Karpas-422 (cell line): ENCODE data around the gene PPP2R2D. TPM values are rescaled to one million over a fixed set of nuclear protein-coding genes. Genes with fewer than 3 reads are reported as not detected.
A peak's percentile ranks its signal among the peaks of the same experiment; 100 is the strongest.

Experiments
- DNase-seq: peaks from one replicate; pipeline ENCODE4 v3.0.0-alpha.2; 2015
- H2AFZ ChIP-seq: fragments of 200-600 bp; sonication (generic); 2 replicates; pipeline ENCODE4 v1.6.1; 2014; ENCODE audit warnings: antibody characterized with exemption, low read length, mixed read lengths
- H3K27ac ChIP-seq: fragments of 200-600 bp; sonication (generic); 2 replicates; pipeline ENCODE4 v1.5.1; 2014; ENCODE audit warnings: mild to moderate bottlenecking, low read length, moderate library complexity
- H3K27me3 ChIP-seq: fragments of 200-600 bp; sonication (generic); 2 replicates; pipeline ENCODE4 v1.6.1; 2014; ENCODE audit warnings: low read length, mixed read lengths
- H3K36me3 ChIP-seq: fragments of 200-600 bp; sonication (generic); 2 replicates; pipeline ENCODE4 v1.6.1; 2014; ENCODE audit warnings: low read length, mixed read lengths; ENCODE audit not compliant: insufficient read depth
- H3K4me1 ChIP-seq: fragments of 200-600 bp; sonication (generic); 2 replicates; pipeline ENCODE4 v1.6.1; 2014; ENCODE audit warnings: mild to moderate bottlenecking, low read length, mixed read lengths
- H3K4me2 ChIP-seq: fragments of 200-600 bp; sonication (generic); 2 replicates; pipeline ENCODE4 v1.6.1; 2014; ENCODE audit warnings: low read length, low read depth, mild to moderate bottlenecking; ENCODE audit not compliant: poor library complexity, severe bottlenecking
- H3K4me3 ChIP-seq: fragments of 200-600 bp; sonication (generic); 2 replicates; pipeline ENCODE4 v1.5.1; 2014; ENCODE audit warnings: mild to moderate bottlenecking, antibody characterized with exemption, low read length, mixed read lengths
- H3K79me2 ChIP-seq: fragments of 200-600 bp; sonication (generic); 2 replicates; pipeline ENCODE4 v1.6.1; 2014; ENCODE audit warnings: mild to moderate bottlenecking, low read length, mixed read lengths
- H3K9ac ChIP-seq: fragments of 200-600 bp; sonication (generic); 2 replicates; pipeline ENCODE4 v1.6.0; 2014; ENCODE audit warnings: low read length
- H3K9me2 ChIP-seq: fragments of 200-600 bp; sonication (generic), shearing (Covaris generic); replicated peaks from 2 replicates; pipeline ENCODE4 v1.6.0; 2014; ENCODE audit warnings: mild to moderate bottlenecking, low read length, moderate library complexity; ENCODE audit not compliant: insufficient read depth
- H3K9me3 ChIP-seq: fragments of 300-700, 200-600 bp; sonication (generic); 2 replicates; pipeline ENCODE4 v1.6.1; 2014; ENCODE audit warnings: low read length, mixed read lengths
- H4K20me1 ChIP-seq: fragments of 200-600 bp; sonication (generic); 2 replicates; pipeline ENCODE4 v1.6.1; 2014; ENCODE audit warnings: mild to moderate bottlenecking, antibody characterized with exemption, low read length, low read depth; ENCODE audit not compliant: insufficient read depth
- total RNA-seq: library from RNA; depleted of rRNA; stranded (reverse); fragments of >200 nt; shearing (Covaris generic); gene quantifications from 2 replicates; pipeline ENCODE4 v1.2.3, GENCODE V29; 2014; ENCODE audit warnings: low replicate concordance

The PPP2R2D gene
- total RNA-seq, 1 experiment from 2014 or later: 32.9 TPM

GRCh38 chr10:131898061-131898460 is 2.7 kb upstream of the PPP2R2D start:
- H3K4me1 ChIP-seq: peaks cover 22% of the 10 kb centered on the region
- DNase-seq: peak; percentile 35
- no peak overlapping the region for H3K9ac ChIP-seq
- no peak overlapping the region for H2AFZ ChIP-seq
- H3K36me3 ChIP-seq: no peaks in the 10 kb centered on the region
- H3K79me2 ChIP-seq: peaks cover 20% of the 10 kb centered on the region
- H3K4me3 ChIP-seq: no peak overlapping the region
- peaks cover 12% of the 10 kb centered on the region for H4K20me1 ChIP-seq
- H3K9me3 ChIP-seq: no peaks in the 10 kb centered on the region
- no peak overlapping the region for H3K4me2 ChIP-seq
- no peaks in the 10 kb centered on the region for H3K9me2 ChIP-seq
- no peaks in the 10 kb centered on the region for H3K27me3 ChIP-seq
- no peak overlapping the region for H3K27ac ChIP-seq

GRCh38 chr10:131898713-131899112 is 2.1 kb upstream of the PPP2R2D start:
- Histone ChIP-seq H3K9me2 (no peaks in the 10 kb centered on the region), H3K27ac (no peak overlapping the region), H3K4me1 (peaks cover 28% of the 10 kb centered on the region), H3K9ac (no peak overlapping the region), H3K9me3 (no peaks in the 10 kb centered on the region), H4K20me1 (peaks cover 17% of the 10 kb centered on the region), H3K79me2 (peaks cover 26% of the 10 kb centered on the region), H3K27me3 (no peaks in the 10 kb centered on the region), H3K36me3 (no peaks in the 10 kb centered on the region), H2AFZ (no peak overlapping the region), H3K4me2 (no peak overlapping the region), H3K4me3 (no peak overlapping the region)
- no peak for DNase-seq

DNA sequence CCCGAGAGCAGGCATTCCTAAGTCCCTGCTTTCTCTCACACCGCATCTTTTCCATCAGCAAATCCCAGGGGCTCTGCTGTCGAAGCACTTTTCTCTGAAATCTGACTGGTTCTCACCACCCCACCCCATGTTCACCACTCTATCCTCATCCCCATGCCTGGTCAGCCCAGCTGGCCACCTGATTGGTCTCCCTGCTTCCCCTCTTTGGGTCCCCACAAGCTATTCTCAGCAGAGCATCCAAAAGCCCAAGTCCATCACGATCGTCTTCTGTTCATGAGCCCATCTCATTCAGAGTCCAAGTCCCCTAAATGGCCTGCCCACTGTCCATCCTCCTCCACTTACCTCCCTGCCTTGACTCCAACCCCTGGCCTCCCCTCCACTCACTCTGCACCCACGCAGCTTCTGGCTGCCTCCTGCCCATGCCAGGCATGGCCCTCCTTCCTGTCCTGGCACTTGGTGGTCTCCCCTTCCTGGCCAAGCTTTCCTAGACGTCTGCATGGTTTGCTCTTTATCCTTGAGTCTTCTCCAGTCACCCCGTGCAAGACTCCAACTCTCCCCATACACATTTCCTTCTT is 1.6 kb upstream of the PPP2R2D start:
- Histone ChIP-seq H3K36me3 (no peaks in the 10 kb centered on the region), H3K27me3 (no peaks in the 10 kb centered on the region), H4K20me1 (peaks cover 18% of the 10 kb centered on the region), H3K4me3 (no peak overlapping the region), H3K27ac (no peak overlapping the region), H3K9me2 (no peaks in the 10 kb centered on the region), H3K4me1 (peaks cover 28% of the 10 kb centered on the region), H2AFZ (no peak overlapping the region; the same call in 1 of the 2 replicates), H3K4me2 (peak overlapping the region; percentile 89), H3K9ac (no peak overlapping the region), H3K79me2 (peaks cover 31% of the 10 kb centered on the region), H3K9me3 (no peaks in the 10 kb centered on the region)
- DNase-seq: no peak

DNA sequence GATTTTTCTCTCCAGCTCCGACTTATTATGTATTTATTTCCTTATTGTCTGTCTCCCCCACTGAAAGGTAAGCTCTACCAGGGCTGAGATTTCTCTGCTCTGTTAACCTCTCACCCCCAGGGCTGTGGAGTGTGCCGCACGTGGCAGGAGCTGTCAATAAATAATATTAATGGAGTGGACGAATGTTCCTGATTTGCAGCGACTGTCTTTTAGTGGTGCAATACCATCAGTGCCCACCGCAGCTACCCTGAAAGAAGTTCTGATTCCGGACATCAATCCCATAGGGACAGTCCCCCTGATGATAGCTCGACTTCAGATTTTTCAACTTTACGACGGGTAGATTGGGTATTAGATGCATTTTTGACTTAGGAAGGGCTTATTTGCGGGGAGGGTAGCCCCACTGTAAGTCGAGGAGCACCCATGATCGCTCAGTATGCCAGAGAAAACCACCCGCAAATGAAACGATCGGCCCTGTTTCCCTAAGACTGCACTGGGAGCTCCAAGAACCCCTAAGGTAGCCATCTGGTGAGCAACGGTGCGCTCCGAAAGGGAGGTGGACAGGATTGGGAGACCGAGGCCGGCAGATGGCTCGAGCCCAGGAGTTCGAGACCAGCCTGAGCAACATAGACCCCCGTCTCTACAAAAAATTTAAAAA is 986 bp upstream of the PPP2R2D start:
- DNase-seq: peak; percentile 55
- Histone ChIP-seq H3K4me2 (peak overlapping the region; percentile 89), H3K27me3 (no peaks in the 10 kb centered on the region), H3K9me2 (no peaks in the 10 kb centered on the region), H3K4me3 (peak overlapping the region; percentile 70), H2AFZ (peak overlapping the region; percentile 95; the same call in 1 of the 2 replicates), H4K20me1 (peaks cover 22% of the 10 kb centered on the region), H3K27ac (no peak overlapping the region), H3K36me3 (no peaks in the 10 kb centered on the region), H3K9me3 (no peaks in the 10 kb centered on the region), H3K4me1 (peaks cover 33% of the 10 kb centered on the region), H3K9ac (peak overlapping the region; percentile 67), H3K79me2 (peaks cover 37% of the 10 kb centered on the region)

- 0 out of 2 replicates have a peak, but pooled peaks cover 6% of the 10 kb centered on the region for H3K36me3 ChIP-seq
- peaks cover 52% of the 10 kb centered on the region for H3K79me2 ChIP-seq
- H3K9me3 ChIP-seq: no peaks in the 10 kb centered on the region
- no peaks in the 10 kb centered on the region for H3K27me3 ChIP-seq
- DNase-seq: peak; percentile 81
- H3K4me1 ChIP-seq: peaks cover 38% of the 10 kb centered on the region
- H2AFZ ChIP-seq: no peak overlapping the region
- peak overlapping the region; percentile 94 for H3K4me2 ChIP-seq
- H3K9ac ChIP-seq: peak overlapping the region; percentile 90
- H3K4me3 ChIP-seq: peak overlapping the region; percentile 93
- peak overlapping the region; percentile 34; the same call in 1 of the 2 replicates for H3K27ac ChIP-seq
- H3K9me2 ChIP-seq: no peaks in the 10 kb centered on the region
- peaks cover 34% of the 10 kb centered on the region for H4K20me1 ChIP-seq
These were observed 497 bp downstream of the PPP2R2D start for GRCh38 chr10:131901181-131901829.

DNA sequence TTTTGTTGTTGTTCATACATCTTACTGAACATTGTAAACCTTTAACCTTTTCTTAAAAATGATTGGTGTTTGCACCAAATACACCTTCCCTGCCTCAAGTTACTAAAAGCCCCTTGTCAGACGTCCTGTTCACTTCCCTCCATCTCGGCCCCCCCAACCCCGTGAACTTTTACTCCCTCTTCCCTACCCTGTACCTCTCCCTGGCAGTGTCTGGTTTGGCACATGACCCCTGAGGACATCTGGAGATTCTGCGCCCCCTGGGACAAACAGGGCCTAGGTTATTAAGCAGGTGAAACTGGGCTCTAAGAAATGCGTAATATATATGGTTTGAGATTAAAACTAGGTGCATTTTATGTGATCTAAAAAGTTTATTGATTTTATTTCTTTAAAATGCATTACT is 1.4 kb downstream of the PPP2R2D start:
- H3K27me3 ChIP-seq: no peaks in the 10 kb centered on the region
- no peaks in the 10 kb centered on the region for H3K9me2 ChIP-seq
- DNase-seq: no peak
- H3K36me3 ChIP-seq: 0 out of 2 replicates have a peak, but pooled peaks cover 6% of the 10 kb centered on the region
- no peaks in the 10 kb centered on the region for H3K9me3 ChIP-seq
- peak overlapping the region; percentile 34; the same call in 1 of the 2 replicates for H3K27ac ChIP-seq
- H2AFZ ChIP-seq: no peak overlapping the region
- H3K9ac ChIP-seq: peak overlapping the region; percentile 90
- peak overlapping the region; percentile 94 for H3K4me2 ChIP-seq
- H4K20me1 ChIP-seq: peaks cover 34% of the 10 kb centered on the region
- H3K4me3 ChIP-seq: peak overlapping the region; percentile 93
- H3K79me2 ChIP-seq: peaks cover 59% of the 10 kb centered on the region
- peaks cover 38% of the 10 kb centered on the region for H3K4me1 ChIP-seq

DNA sequence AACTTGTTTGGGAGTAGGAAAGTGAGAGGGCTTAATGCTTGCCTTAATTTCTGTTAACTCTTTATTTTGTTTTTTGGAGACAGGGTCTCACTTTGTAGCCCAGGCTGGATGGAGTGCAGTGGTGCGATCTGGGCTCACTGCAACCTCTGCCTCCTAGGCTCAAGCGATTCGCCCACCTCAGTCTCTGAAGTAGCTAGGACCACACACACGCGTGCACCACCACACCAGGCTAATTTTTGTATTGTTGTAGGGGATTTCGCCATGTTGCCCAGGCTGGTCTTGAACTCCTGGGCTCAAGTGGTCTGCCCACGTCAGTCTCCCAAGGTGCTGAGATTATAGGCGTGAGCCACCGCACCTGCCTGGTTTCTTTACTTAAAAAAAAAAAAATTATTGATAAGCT is 1.9 kb downstream of the PPP2R2D start:
- Histone ChIP-seq H3K9me2 (no peaks in the 10 kb centered on the region), H3K27me3 (no peaks in the 10 kb centered on the region), H3K9ac (peak overlapping the region; percentile 90), H3K4me1 (peaks cover 38% of the 10 kb centered on the region), H4K20me1 (peaks cover 34% of the 10 kb centered on the region), H3K79me2 (peaks cover 63% of the 10 kb centered on the region), H3K4me3 (peak overlapping the region; percentile 93), H3K4me2 (peak overlapping the region; percentile 94), H3K27ac (no peak overlapping the region), H2AFZ (no peak overlapping the region), H3K9me3 (no peaks in the 10 kb centered on the region), H3K36me3 (0 out of 2 replicates have a peak, but pooled peaks cover 6% of the 10 kb centered on the region)
- DNase-seq: no peak

DNA sequence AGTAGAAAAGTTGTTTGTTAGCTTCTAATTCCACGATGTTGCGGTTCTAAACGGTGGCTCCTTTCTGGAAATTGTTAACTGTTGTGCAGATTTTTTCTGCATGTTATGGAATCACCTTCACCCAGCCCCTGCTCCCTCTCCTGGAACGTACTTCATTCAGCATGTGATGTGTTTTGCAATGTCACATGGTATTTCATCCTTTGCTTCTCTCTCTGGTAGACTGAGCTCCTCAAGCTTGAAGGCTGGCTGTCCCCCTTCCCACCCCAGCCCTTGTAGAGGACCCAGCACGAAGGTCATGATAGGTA is 4.4 kb downstream of the PPP2R2D start:
- H3K9me3 ChIP-seq: no peaks in the 10 kb centered on the region
- H3K27ac ChIP-seq: no peak overlapping the region
- H3K4me1 ChIP-seq: peaks cover 29% of the 10 kb centered on the region
- no peaks in the 10 kb centered on the region for H3K9me2 ChIP-seq
- DNase-seq: no peak
- no peak overlapping the region for H3K4me2 ChIP-seq
- H3K4me3 ChIP-seq: no peak overlapping the region
- H3K36me3 ChIP-seq: peaks cover 6% of the 10 kb centered on the region; the same call in 1 of the 2 replicates
- H3K79me2 ChIP-seq: peaks cover 89% of the 10 kb centered on the region
- no peak overlapping the region for H3K9ac ChIP-seq
- H3K27me3 ChIP-seq: no peaks in the 10 kb centered on the region
- no peak overlapping the region for H2AFZ ChIP-seq
- peaks cover 34% of the 10 kb centered on the region for H4K20me1 ChIP-seq
